SK-N-SH treated with all-trans-retinoic acid at 6 μM for 48 hours (cell line): ENCODE measurements around the gene TSC2.

ENCODE experiments used
- ATAC-seq: fragments of 200-7000 bp; cut with Tn5 transposase; 3 replicates; pipeline ENCODE4 v1.9.1; 2020; ENCODE audit warnings: mild to moderate bottlenecking, moderate library complexity
- ARNTL ChIP-seq: fragments of 450-650 bp; formaldehyde crosslinking; IDR thresholded peaks from 2 replicates; pipeline ENCODE4 v1.5.0; 2020; ENCODE audit warnings: low read depth, mild to moderate bottlenecking, moderate library complexity, borderline replicate concordance
- BACH2 ChIP-seq: fragments of 250-450 bp; sonication (Bioruptor Pico); IDR thresholded peaks from 2 replicates; pipeline ENCODE4 v1.9.0; 2021; ENCODE audit warnings: mild to moderate bottlenecking, borderline replicate concordance
- CREB5 ChIP-seq: fragments of 250-450 bp; sonication (Bioruptor Pico); IDR thresholded peaks from 2 replicates; pipeline ENCODE4 v1.5.1; 2020; ENCODE audit warnings: low read depth, mild to moderate bottlenecking, moderate library complexity
- CSDC2 ChIP-seq: fragments of 250-450 bp; sonication (Bioruptor Pico); IDR thresholded peaks from 2 replicates; pipeline ENCODE4 v1.5.0; 2020; ENCODE audit warnings: mild to moderate bottlenecking, moderate library complexity
- ESRRG ChIP-seq: fragments of 250-450 bp; sonication (Bioruptor Pico); IDR thresholded peaks from 2 replicates; pipeline ENCODE4 v1.6.1; 2021; ENCODE audit warnings: mild to moderate bottlenecking
- GLIS3 ChIP-seq: fragments of 250-450 bp; sonication (Bioruptor Pico); IDR thresholded peaks from 2 replicates; pipeline ENCODE4 v1.5.0; 2020; ENCODE audit warnings: mild to moderate bottlenecking, moderate library complexity
- ISL1 ChIP-seq: fragments of 250-450 bp; sonication (Bioruptor Pico); IDR thresholded peaks from 2 replicates; pipeline ENCODE4 v2.1.2; 2022; ENCODE audit warnings: mild to moderate bottlenecking, moderate library complexity
- OSR1 ChIP-seq: fragments of 250-450 bp; sonication (Bioruptor Pico); IDR thresholded peaks from 2 replicates; pipeline ENCODE4 v1.8.0; 2022; ENCODE audit warnings: moderate library complexity, mild to moderate bottlenecking, inconsistent platforms
- POU6F1 ChIP-seq: fragments of 250-450 bp; sonication (Bioruptor Pico); IDR thresholded peaks from 2 replicates; pipeline ENCODE4 v1.8.0; 2021; ENCODE audit warnings: low read depth, mild to moderate bottlenecking, moderate library complexity, borderline replicate concordance
- PPARA ChIP-seq: fragments of 250-450 bp; sonication (Bioruptor Pico); IDR thresholded peaks from 2 replicates; pipeline ENCODE4 v1.5.0; 2020; ENCODE audit warnings: mild to moderate bottlenecking, borderline replicate concordance
- RARB ChIP-seq: fragments of 250-450 bp; sonication (Bioruptor Pico); IDR thresholded peaks from 2 replicates; pipeline ENCODE4 v1.8.0; 2021; ENCODE audit warnings: mild to moderate bottlenecking, moderate library complexity
- TCF4 ChIP-seq: fragments of 250-450 bp; sonication (Bioruptor Pico); IDR thresholded peaks from 2 replicates; pipeline ENCODE4 v1.8.0; 2021; ENCODE audit warnings: mild to moderate bottlenecking, moderate library complexity, borderline replicate concordance
- TSHZ2 ChIP-seq: fragments of 250-450 bp; sonication (Bioruptor Pico); IDR thresholded peaks from 2 replicates; pipeline ENCODE4 v1.5.0; 2020; ENCODE audit warnings: mild to moderate bottlenecking, moderate library complexity
- ZC3H10 ChIP-seq: fragments of 250-450 bp; sonication (Bioruptor Pico); IDR thresholded peaks from 2 replicates; pipeline ENCODE4 v1.5.1; 2021; ENCODE audit warnings: mild to moderate bottlenecking, moderate library complexity
- ZFP3 ChIP-seq: fragments of 250-450 bp; sonication (Bioruptor Pico); IDR thresholded peaks from 2 replicates; pipeline ENCODE4 v1.5.0; 2020; ENCODE audit warnings: mild to moderate bottlenecking, moderate library complexity
- ZFP30 ChIP-seq: fragments of 450-650 bp; formaldehyde crosslinking; IDR thresholded peaks from 2 replicates; pipeline ENCODE4 v1.5.0; 2022; ENCODE audit warnings: mild to moderate bottlenecking, moderate library complexity
- ZNF565 ChIP-seq: fragments of 450-650 bp; formaldehyde crosslinking; conservative IDR thresholded peaks from 2 replicates; pipeline ENCODE4 v1.5.0; 2020; ENCODE audit warnings: low read depth, mild to moderate bottlenecking, moderate library complexity
- ZNF70 ChIP-seq: fragments of 450-650 bp; formaldehyde crosslinking; IDR thresholded peaks from 2 replicates; pipeline ENCODE4 v1.5.0; 2020; ENCODE audit warnings: mild to moderate bottlenecking, moderate library complexity
- ZNF8 ChIP-seq: fragments of 450-650 bp; formaldehyde crosslinking; IDR thresholded peaks from 2 replicates; pipeline ENCODE4 v1.5.0; 2020; ENCODE audit warnings: mild to moderate bottlenecking, moderate library complexity

TSC2 gene

GRCh38 chr16:1998852-1999801 lies 48.7 kb upstream of the TSC2 start (continued):
- no peak for TF ChIP-seq CREB5 (CRISPR knock-in tag)

GRCh38 chr16:1999866-2000514 lies 47.8 kb upstream of the TSC2 start:
- no peak for TF ChIP-seq ZC3H10 (CRISPR knock-in tag)
- TF ChIP-seq, all 23 proteins: peak for 0
- no peak for ATAC-seq

GRCh38 chr16:2001035-2001434 lies 46.8 kb upstream of the TSC2 start:
- no peak for ATAC-seq
- TF ChIP-seq CREB5 (CRISPR knock-in tag), result no peak

GRCh38 chr16:2001456-2002355 lies 46.1 kb upstream of the TSC2 start:
- no peak for TF ChIP-seq TSHZ2 (CRISPR knock-in tag)
- TF ChIP-seq BACH2 (CRISPR knock-in tag), result no peak
- TF ChIP-seq ARNTL (CRISPR knock-in tag), result no peak
- TF ChIP-seq ZNF70 (CRISPR knock-in tag), result no peak
- TF ChIP-seq ESRRG, result no peak
- no peak for TF ChIP-seq OSR1 (CRISPR knock-in tag)
- TF ChIP-seq GLIS3 (CRISPR knock-in tag), result no peak
- ATAC-seq, result no peak

GRCh38 chr16:2002406-2003230 lies 45.2 kb upstream of the TSC2 start:
- no peak for ATAC-seq
- TF ChIP-seq GLIS3 (CRISPR knock-in tag), result no peak
- no peak for TF ChIP-seq ZFP30 (CRISPR knock-in tag)
- TF ChIP-seq OSR1 (CRISPR knock-in tag), result no peak
- no peak for TF ChIP-seq ZC3H10 (CRISPR knock-in tag)
- no peak for TF ChIP-seq POU6F1 (CRISPR knock-in tag)
- TF ChIP-seq TSHZ2 (CRISPR knock-in tag), result no peak
- TF ChIP-seq BACH2 (CRISPR knock-in tag), result no peak
- TF ChIP-seq ISL1 (CRISPR knock-in tag), result no peak
- no peak for TF ChIP-seq TCF4 (CRISPR knock-in tag)
- TF ChIP-seq ZFP3 (CRISPR knock-in tag), result no peak
- TF ChIP-seq ARNTL (CRISPR knock-in tag), result no peak
- TF ChIP-seq ZNF8, result no peak
- TF ChIP-seq PPARA, result no peak
- TF ChIP-seq RARB (CRISPR knock-in tag), result no peak
- TF ChIP-seq ESRRG, result no peak
- TF ChIP-seq ZNF565 (CRISPR knock-in tag), result no peak
- no peak for TF ChIP-seq ZNF70 (CRISPR knock-in tag)
- TF ChIP-seq CSDC2 (CRISPR knock-in tag), result no peak
